COLO668 (cell line): ENCODE data around the gene CXXC1.
"Not testable (repeated sequence)": the region's sequence is repeated elsewhere in the genome, so short reads cannot be mapped to it uniquely, and the experiment has no call there.

Experiments used
- DNase-seq: peaks from one replicate; lab custom pipeline; 2025; ENCODE audit not compliant: unreplicated experiment; lab: John Stamatoyannopoulos, UW

CXXC1 gene

DNA sequence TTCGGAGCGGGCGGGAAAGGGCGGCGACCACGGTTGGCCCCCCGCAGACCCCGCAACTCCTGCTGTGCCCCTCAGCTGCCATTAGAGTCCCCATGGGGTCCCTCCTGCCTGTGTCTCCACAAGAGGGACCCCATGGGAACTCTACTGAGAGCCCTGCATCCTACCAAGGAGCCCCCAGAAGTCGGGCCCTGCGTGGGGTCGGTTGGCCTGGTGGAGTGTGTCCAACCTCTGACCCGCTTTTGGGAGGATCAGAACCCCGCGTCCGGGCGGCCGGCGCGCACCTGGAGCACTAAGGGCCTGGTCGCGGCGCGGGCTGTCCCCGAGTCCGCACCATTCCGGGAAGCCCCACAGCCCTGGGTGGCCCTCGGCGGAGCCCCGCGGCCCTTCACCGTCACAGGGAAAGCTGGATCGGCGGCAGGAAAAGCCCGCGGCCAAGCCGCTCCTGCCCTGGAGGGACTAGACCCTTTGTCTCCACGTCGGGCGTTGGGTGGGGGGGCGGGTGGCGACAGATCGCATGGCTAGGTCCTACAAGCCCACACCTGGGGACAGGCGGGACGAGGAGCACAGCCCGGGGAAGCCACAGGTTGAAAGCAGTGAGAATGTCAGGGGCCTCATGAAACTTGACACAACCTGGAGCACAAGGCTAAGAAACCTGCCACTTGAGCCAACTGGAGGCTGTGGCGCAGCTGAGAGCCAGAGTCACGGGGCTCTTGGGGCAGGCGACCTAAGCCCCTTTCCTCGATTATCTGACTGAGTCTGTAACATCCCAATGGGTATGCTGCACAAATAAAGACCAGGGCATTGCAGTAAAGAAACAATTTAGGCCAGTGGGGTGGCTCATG is 11.2 kb upstream of the CXXC1 start:
- DNase-seq = peak; percentile 30

DNA sequence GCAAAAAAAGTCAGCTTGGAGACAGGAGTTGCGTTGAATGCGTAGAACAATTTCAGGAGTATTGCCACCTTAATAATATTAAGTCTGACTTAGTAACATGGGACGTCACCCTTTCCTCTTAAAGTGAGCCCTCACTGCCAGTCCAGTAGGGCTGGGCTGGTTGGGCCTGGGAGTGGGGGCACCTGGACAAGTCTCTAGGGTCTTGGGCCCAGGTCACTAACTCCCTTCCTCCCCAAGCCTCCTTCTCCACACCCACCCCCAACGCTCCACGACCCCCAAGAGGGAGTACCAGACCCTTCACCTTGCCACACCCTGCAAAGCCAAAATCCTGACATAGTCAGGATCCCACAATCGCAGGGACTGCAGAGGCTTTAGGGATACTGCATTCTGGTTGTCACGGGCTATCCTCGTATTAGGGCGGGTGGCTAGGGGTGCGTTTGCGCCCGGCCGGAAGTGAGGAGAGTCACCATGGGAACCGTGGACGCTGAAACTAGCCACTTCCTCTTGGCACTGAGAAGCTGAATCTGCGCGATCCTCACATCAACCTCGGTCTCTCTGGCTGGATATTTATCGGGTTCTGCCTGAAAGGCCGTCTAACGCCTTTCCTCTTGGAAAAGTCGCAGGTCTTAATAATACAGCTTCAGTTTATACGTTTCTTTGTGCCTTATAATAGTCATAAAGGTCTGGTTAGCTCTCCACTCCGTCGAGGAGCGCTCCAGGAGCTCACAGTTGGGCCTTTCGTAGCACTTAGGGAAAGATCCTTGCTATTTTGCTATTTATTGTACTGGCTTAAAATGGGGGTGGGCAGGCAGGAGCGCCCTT is 10.3 kb upstream of the CXXC1 start:
- peak; percentile 76 for DNase-seq

DNA sequence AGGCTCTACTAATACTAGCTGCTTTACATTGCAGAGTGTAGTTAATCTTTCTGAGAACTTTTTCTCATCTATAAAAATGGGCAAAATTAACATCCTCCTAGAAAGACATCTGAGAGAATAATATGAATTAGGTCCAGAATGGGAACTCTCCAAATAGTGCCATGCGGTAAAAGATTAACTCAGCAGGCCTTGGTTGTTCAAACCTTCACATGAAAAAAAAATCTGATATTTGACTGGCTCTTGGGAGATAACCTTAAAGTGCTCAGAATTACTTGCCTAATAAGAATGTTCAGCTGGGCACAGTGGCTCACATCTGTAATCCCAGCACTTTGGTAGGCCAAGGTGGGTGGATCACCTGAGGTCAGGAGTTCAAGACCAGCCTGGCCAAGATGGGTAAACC is 5.5 kb upstream of the CXXC1 start:
- no peak for DNase-seq

DNA sequence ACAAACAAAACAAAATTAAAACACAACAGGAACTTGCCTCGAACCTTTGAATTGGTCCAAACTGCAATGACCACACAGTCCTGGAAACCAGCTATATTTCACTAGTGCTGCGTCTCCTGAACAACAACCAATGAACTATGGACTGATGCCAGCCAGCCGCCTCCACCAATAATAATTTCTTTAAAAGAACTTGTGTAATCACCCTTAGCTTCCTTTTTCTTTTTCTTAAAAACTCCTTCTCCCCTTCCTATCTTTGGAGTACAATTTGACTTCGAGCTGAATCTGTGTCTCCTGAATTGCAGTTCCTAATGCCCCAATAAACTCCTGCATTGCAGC is 1.6 kb upstream of the CXXC1 start:
- DNase-seq = no peak

DNA sequence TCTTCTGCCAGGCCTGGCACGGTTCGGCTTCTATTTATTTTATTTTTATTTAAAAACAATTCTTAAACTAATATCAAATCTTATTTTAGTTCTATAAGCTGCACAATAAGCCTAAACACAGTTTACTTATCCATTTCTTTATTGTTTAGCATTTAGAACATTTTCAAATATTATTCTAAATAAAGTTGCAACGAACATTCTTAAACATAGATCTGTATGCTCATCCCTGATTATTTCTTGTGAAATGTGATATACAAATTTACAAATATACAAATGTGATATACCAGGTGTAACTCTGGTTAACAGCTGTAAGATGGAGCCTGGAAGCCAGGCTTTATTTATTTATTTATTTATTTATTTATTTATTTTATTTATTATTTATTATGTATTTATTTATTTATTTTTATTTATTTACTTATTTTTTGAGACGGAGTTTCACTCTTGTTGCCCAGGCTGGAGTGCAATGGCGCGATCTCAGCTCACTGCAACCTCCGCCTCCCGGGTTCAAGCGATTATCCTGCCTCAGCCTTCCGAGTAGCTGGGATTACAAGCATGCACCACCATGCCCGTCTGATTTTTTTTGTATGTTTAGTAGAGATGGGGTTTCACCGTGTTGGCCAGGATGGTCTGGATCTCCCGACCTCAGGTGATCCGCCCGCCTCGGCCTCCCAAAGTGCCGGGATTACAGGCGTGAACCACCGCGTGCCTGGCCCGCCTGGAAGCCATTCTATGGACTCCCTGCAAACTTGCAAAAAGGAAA is 1.0 kb upstream of the CXXC1 start:
- not testable (repeated sequence) for DNase-seq

DNA sequence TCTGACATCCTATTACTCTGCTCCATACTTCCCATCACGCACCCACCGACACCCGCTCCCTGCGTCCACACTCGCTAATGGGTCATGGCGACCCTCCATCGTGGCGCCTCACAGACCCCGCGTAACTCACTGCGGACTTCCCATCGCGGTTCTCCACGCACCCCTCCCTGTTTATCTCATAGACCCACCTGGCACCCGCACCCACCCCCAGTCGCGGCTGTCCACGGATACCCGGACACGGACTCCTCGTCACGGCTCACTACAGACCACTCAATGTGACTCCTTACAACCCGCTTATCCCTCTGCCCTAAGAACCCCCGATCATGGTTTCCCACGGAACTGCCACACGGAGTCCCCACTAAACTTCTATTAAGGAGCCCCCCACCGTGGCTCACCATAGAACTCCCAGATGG is 458 bp downstream of the CXXC1 start:
- DNase-seq = peak; percentile 38

DNA sequence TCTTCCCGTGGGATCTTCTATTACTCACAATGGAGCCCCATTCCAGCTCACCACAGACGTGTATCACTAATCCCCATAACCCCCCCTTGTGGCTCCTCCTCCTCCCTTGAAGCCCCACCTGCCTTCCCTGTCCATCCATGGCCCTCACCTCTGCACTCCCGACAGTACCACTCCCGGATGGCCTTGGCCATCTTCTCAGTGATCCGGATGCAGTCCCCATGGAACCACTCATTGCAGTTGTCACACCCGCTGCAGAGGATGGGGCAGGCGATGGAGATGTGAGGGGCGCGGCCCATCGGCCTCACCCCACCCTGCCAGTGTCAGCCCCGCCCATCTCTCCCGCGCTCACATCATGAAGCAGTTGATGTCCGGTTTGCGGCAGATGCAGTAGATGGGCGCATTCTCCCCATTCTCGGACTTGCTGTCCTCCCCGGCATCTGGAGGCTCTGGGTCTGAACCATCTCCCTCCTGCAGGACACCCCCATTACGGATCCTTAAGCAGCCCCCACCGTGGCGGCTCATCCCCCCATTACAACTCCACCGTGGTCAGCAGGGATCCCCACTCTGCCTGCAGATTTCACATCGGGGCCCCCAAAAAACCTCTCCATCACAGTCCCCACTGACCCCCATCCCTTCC is 983 bp downstream of the CXXC1 start:
- peak; percentile 68 for DNase-seq

DNA sequence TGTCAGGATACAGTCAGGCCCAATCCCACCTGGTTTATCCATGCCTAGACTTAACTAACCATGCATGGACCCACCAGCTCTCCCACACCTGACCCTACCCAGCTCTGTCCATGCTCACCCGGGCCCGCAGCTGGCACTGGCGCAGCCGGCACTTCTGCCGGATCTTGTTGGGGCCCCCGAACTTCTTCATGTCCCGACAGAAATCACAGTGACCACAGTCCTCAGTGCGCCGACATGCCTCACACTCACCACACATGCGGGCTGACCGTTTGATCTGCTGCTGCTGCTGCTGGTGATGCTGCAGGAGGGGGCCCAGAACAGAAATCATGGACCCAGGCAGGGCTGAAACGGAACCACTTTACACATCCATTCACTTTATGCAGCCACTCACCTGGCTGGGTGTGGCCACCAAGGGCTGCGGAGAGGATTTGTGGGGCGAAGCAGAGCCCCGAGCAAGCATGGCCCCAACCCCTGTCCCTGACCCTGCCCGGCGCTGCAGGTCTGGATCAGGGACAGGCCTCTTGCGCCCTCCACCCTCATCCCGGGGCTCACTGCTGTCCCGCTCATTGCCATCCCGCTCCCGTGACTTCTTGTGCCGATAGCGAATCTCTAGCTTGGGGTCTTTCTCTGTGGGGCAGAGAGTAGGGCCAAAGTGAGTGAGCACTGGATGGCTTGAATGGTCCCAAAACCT is 1.7 kb downstream of the CXXC1 start:
- DNase-seq = no peak

DNA sequence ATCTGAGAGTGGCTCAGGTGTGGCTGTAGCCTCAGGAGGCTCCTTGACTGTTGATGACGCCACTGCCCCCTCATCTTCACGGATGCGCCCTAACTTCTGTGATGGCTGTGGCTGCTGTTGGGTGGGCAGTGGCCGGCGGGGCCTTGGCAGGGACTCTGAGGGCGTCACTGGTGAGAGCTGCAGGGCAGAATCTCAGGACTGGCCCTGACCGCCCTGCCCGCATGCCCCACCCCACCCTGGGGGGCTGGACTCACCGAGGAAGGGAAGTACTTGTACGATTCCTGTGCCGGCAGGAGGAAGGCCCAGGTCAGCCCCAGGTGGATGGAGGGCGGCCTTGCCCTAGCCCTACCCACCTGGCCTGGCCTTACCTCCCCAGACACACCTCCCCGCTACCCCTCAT is 2.4 kb downstream of the CXXC1 start:
- no peak for DNase-seq

DNA sequence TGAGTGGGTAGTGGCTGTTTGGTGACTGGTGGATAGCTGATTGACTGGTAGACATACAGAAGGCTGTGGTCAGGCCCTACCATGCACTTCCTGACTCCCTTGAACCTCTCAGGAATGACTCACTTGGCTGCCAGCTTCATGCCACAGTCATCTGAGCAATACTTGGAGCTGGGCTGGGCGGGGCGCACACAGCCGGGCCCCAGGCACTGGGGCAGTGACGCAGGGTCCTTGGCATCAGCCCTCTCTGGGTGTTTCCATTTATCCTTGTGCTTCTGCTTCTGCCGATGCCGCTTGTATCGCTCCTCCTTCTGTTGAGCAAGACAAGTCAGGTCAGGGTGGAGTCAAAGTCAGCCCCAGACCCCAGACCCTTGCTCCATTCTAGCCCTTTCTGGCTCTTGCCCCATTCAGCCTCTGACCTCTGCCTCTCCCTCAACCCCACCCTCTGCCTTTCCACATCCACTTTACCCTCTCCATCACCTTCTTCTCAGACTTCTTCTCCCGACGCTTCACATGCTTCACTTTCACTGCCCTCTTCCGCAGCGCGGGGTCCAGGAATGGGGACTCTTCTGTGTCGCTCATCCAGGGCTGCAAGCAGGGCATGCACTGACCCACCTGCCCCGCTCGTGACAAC is 3.1 kb downstream of the CXXC1 start:
- DNase-seq = no peak

DNA sequence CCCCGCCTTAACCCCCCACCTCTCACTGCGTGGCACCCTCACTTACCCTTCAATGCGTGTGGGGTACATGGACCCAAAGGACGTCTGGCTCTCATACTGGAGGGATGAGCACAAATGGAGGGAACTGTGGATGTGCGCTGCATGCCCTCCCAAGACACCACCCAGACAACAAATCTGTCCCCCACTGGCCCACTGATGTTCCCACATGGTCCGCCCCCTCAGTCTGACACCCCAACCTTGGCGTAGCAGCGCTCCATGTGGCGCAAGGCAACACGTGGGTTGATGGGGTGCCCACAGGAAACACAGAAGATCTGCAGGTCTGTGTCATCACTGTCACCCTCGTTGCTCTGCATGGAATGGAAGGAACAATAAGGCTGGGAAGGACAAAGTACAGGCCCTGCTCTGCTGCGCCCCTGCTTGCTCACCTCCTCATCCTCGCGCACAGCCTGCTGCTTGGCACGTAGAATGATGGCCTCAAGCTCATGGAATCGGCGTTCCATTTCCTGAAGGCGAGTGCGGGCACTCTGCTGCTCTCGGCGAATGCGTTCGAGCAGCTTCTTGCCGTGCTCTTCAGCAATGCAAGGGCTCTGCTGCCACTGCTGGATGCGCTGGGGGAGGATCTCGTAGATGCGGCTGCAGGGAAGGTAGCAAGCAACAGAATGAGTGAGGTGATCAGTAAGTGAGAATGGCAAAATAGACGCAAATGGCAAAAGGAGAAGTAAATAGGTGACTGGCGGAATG is 3.9 kb downstream of the CXXC1 start:
- DNase-seq = no peak

DNA sequence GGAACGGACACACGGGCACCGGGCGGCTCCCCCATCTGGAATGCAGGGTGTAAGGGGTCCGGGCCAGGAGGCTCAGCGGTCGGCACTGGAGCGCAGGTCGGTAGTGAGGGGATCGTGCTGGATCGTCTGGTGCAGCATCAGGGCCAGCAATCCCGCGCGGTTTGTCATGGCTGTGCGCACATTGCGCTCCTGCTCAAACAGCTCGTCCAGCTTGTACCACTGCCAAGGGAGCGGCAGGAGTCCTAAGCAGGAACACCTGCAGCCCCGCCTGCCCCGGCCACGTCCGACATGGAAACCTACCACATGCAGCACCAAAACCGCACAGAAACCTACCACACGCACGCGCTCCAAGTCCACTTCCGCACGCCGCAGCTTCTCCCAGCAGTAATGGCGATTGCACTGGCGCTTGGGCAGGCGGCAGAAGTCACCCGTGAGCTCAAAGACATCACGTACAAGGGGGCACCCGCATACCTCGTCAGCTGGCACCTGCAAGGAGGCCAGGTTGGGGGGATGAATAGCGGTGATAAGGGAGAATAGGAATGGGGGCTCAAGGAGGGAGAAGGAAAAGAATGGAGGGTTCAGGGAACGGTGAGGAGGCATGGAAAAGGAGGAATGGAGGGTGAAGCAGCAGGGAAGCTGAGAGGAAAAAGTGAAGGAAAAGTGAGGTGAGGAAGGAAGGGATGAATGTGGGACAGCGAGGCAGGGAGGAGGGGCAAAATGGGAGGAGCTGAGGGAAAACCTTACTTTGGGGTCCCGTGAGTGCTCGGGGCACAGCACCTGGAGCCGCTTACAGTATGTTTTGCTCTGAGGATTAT is 4.8 kb downstream of the CXXC1 start:
- no peak for DNase-seq

DNA sequence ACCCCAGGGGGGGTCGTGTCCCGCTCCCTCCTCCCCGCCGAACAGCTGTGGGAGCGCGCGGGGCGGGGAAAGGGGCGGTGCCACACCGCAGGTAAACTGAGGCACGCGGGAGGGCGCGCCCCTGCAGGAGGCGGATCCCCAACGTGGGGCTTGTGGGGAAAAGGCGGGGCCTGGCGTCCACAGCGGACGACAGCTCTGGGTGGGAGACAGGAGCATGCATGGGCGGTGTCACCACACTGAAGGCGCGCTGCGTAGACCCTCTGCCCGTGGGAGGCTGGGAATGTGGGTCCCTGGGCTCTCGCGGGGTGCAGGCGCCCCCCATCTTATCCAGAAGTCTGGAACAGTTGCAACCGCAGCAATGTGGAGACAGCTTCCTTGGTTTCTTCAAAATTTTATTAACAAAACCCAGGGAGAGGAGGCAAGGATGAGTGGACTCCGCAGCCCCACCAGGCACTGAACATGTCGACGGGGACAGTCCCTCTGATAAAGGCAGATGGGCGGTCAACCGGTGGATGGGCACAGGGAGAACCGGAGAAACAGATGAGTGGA is 5.4 kb downstream of the CXXC1 start:
- no peak for DNase-seq

DNA sequence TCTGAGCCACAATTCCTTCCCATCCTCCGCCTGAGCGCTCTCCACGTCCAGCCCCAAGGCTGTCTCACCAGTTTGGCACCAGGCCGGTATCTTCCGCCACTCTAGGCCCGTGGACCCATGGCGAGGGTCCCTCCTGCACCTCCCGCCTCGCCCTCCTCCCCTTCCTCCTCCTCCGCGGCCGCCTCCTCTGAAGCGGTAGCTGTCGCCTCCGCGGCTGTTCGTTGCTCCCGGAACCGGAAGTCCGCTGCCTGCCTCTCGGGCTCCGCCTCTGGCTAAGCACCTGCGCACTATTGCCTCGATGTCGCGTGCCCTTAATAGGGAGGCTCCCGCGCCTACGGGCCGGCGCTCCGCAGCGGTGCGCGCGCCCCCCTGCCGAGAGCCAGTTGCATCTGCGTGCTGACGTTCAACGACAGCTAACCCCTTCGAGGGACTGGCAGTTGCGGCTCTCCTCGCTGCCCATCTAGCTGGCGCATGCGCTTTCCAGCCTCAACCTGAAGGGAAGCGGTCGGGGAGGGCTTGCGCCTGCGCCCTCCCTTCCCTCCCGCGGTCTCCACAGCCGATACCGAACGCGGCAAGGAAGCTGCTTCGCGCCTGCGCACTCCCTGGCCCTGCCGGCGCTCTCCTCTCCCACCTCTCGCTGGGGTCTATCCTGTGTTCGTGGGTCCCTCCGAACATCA is 6.1 kb downstream of the CXXC1 start, which contains the start of gene MBD1:
Gene MBD1, minus strand, starts transcription at position 229 of the 677 bp plus-strand sequence. CDS start 1,531 bp downstream, outside the sequence.
- peak; percentile 99 for DNase-seq

DNA sequence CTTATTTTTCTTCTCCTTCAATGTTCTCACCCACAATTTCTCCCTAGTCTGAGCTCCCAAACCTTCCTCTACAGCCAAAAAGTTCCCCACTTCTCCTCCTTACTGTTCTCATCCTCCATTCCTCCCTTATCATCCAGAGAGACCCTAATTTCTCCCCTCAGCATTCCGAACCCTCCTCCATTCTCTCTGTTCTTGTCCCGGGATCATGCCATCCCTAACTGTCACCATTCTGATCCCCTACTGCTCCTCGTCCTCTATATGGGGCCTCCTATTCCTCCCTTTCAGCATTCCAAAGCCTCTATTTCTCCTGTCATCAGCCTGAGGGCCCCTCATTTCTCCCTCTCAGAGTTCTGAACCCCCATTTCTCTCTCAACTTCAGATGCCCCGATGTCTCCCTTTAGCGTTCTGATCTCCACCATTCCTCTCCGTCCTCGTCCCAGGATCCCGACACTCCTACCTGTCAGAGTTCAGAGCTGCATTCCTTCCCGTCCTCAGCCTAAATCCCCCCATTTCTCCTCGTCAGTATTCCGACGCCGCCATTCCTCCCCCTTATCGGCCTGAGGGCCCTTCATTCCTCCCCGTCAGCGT is 6.7 kb downstream of the CXXC1 start:
- no peak for DNase-seq

DNA sequence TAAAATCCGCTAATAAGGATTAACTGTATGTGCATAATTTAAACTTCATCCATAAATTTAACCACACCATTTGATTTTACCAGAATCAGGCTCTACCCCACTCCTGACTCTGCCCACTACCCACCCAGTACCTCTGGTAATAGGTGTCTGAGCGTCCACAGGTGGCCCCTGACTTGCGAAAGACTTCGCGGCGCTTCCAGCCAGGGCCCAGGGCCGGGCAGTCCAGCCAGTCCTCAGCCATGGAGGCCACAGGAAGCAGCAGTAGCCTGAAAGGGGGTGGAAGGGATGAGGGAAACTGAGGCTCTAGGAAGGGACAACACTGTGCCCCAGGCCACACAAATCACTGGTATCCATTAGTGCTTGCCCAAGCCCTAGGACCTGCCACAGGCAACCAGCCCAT is 7.7 kb downstream of the CXXC1 start:
- DNase-seq = no peak

DNA sequence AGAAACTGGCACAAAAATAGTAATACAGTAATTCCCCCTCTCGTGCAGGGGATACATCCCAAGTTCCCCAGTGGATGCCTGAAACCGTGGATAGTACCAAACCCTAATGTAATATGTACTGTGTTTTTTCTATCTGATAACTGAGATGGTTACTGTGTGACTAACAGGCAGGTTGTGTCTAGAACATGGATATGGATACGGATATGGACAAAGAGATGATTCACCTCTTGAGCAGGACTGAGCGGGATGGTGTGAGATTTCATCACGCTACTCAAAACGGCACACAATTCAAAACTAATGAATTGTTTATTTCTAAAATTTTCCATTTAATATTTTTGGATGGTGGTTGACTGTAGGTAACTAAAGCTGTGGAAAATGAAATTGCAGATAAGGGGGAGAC is 9.6 kb downstream of the CXXC1 start:
- no peak for DNase-seq
